OCI-LY3 (cell line): Measurements from ENCODE around the gene PHACTR3.

Experiments
- CTCF ChIP-seq: fragments of 200-600, 300-600 bp; sonication (generic); IDR thresholded peaks from 2 replicates; pipeline ENCODE4 v1.5.1; 2014; ENCODE audit warnings: antibody characterized with exemption, low read length, low read depth
- EZH2phosphoT487 ChIP-seq: fragments of 200-600 bp; shearing (Covaris generic); IDR thresholded peaks from 2 replicates; pipeline ENCODE4 v1.6.1; 2018; ENCODE audit warnings: antibody characterized with exemption, mixed run types, low read depth

- no peak for TF ChIP-seq CTCF
- TF ChIP-seq EZH2phosphoT487, result no peak
These were observed 94.3 kb downstream of the PHACTR3 start for GRCh38 chr20:59698598-59698997.
